Keratinocyte (primary cell): ENCODE data around the gene CYP17A1.

ENCODE experiments used
- EZH2 ChIP-seq: IDR thresholded peaks from one replicate; pipeline ENCODE4 v1.6.1; 2012; ENCODE audit warnings: inconsistent platforms, mild to moderate bottlenecking, low read length, moderate library complexity
- TF ChIP-seq, protein P1 (sequence below), 3 experiments: IDR thresholded peaks in 1 of 3; conservative IDR thresholded peaks in 1 of 3; optimal IDR thresholded peaks in 1 of 3; 2 replicates in 2 of 3; 3 replicates in 1 of 3; pipeline versions ENCODE3 to v1.5.1; 2011; ENCODE audit warnings: low read length in 3 of 3, mild to moderate bottlenecking in 3 of 3, moderate library complexity in 2 of 3, control low read depth in 1 of 3, inconsistent platforms in 1 of 3; ENCODE audit not compliant: insufficient read depth in 2 of 3; ENCODE audit errors: extremely low read depth in 1 of 3

DNA sequence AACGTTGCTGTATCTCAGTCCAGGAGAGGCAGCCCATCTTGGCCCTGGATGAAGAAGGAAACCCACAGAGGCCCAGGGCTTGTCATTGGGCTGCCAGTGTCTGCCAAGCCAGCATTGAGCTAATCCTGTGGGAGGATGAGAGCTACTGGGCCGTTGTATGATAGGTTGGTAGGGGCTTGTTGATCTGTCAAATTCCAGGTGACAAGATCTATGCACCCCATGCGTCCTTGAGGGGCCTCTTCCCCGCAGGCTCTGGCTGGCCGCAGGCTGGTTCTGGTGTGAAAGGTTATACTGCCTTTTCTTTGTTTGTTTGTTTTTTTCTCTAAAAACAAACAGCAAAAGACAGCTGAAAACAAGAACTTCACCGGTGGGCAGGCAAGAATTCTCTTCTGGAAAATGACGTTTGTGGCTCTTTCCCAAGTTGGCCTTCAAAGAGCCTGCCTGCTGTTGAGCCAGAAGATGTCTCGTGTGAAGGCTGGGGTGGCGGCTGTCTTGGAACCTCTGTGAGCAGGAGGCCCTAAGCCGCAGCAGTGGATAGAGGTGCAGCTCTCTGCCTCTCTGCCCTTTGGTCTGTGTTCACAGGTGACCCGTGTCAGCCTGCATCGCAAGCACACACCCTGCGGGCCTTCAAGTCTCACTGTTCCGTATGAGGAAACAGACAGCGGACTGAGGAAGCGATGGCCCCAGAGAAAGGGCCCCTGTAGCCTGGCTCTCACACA, 23.3 kb downstream of the CYP17A1 start:
- TF ChIP-seq, protein P1, sequence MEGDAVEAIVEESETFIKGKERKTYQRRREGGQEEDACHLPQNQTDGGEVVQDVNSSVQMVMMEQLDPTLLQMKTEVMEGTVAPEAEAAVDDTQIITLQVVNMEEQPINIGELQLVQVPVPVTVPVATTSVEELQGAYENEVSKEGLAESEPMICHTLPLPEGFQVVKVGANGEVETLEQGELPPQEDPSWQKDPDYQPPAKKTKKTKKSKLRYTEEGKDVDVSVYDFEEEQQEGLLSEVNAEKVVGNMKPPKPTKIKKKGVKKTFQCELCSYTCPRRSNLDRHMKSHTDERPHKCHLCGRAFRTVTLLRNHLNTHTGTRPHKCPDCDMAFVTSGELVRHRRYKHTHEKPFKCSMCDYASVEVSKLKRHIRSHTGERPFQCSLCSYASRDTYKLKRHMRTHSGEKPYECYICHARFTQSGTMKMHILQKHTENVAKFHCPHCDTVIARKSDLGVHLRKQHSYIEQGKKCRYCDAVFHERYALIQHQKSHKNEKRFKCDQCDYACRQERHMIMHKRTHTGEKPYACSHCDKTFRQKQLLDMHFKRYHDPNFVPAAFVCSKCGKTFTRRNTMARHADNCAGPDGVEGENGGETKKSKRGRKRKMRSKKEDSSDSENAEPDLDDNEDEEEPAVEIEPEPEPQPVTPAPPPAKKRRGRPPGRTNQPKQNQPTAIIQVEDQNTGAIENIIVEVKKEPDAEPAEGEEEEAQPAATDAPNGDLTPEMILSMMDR (optimal IDR thresholded peaks at IDR 0.05 in 1 of 3, IDR thresholded peaks at IDR 0.05 in 1 of 3, conservative IDR thresholded peaks at IDR 0.05 in 1 of 3; ENCODE audit: extremely low read depth in 1 of 3, insufficient read depth in 2 of 3, low read length in 3 of 3) = no peak
- no peak for TF ChIP-seq EZH2
